Neural progenitor cell (in vitro differentiated cells): ENCODE results near the gene UTP11. TPM values are rescaled to one million over a fixed set of nuclear protein-coding genes. Genes with fewer than 3 reads are reported as not detected.

Experiments
- DNase-seq: peaks from one replicate; pipeline ENCODE4 v3.0.0-alpha.2; 2016; ENCODE audit warnings: low spot score
- H2AFZ ChIP-seq: fragments of 200-600 bp; sonication (generic); replicated peaks from 2 replicates; pipeline ENCODE4 v1.6.1; 2016; ENCODE audit warnings: antibody characterized with exemption
- H3F3A ChIP-seq: fragments of 200-600 bp; sonication (generic); 2 replicates; pipeline ENCODE4 v1.6.1; 2016; ENCODE audit warnings: antibody characterized with exemption, low read depth
- H3K27ac ChIP-seq: fragments of 200-600 bp; sonication (generic); 2 replicates; pipeline ENCODE4 v1.5.1; 2016; ENCODE audit warnings: mild to moderate bottlenecking
- H3K27me3 ChIP-seq: fragments of 200-600 bp; sonication (generic); 2 replicates; pipeline ENCODE4 v1.6.1; 2016; ENCODE audit warnings: mild to moderate bottlenecking, moderate library complexity
- H3K36me3 ChIP-seq: fragments of 200-600 bp; sonication (generic); 2 replicates; pipeline ENCODE4 v1.5.1; 2016
- H3K4me1 ChIP-seq: fragments of 200-600 bp; sonication (generic); 2 replicates; pipeline ENCODE4 v1.6.1; 2016; ENCODE audit warnings: mixed run types
- H3K4me2 ChIP-seq: fragments of 200-600 bp; sonication (generic); 2 replicates; pipeline ENCODE4 v1.6.1; 2016
- H3K4me3 ChIP-seq: fragments of 200-600 bp; sonication (generic); 2 replicates; pipeline ENCODE4 v1.5.1; 2016
- H3K79me2 ChIP-seq: fragments of 200-600 bp; sonication (generic); 2 replicates; pipeline ENCODE4 v1.6.1; 2016; ENCODE audit warnings: low read depth
- H3K9ac ChIP-seq: fragments of 200-600 bp; sonication (generic); 2 replicates; pipeline ENCODE4 v1.6.1; 2016
- H3K9me3 ChIP-seq: fragments of 200-600 bp; sonication (generic); 2 replicates; pipeline ENCODE4 v1.5.1; 2016; ENCODE audit warnings: low read depth
- H4K20me1 ChIP-seq: fragments of 200-600 bp; sonication (generic); 2 replicates; pipeline ENCODE4 v1.6.1; 2016; ENCODE audit warnings: low read depth
- H3K27ac Mint-ChIP-seq: 3 replicates; pipeline ENCODE4 v1.8.0; 2021; ENCODE audit warnings: mixed read lengths
- H3K27me3 Mint-ChIP-seq: 2 replicates; pipeline ENCODE4 v1.8.0; 2022; ENCODE audit warnings: low read depth, mild to moderate bottlenecking, inconsistent platforms, moderate library complexity, mixed read lengths; ENCODE audit not compliant: insufficient read depth
- H3K36me3 Mint-ChIP-seq: 3 replicates; pipeline ENCODE4 v1.8.0; 2021; ENCODE audit warnings: mixed read lengths
- H3K4me1 Mint-ChIP-seq: 3 replicates; pipeline ENCODE4 v1.8.0; 2021; ENCODE audit warnings: mixed read lengths
- H3K4me3 Mint-ChIP-seq: 3 replicates; pipeline ENCODE4 v1.8.0; 2021; ENCODE audit warnings: mild to moderate bottlenecking, moderate library complexity, mixed read lengths
- H3K9me3 Mint-ChIP-seq: 3 replicates; pipeline ENCODE4 v1.8.0; 2020; ENCODE audit warnings: mixed read lengths
- EZH2 ChIP-seq: fragments of 200-600 bp; sonication (generic); IDR thresholded peaks from 2 replicates; pipeline ENCODE4 v1.6.1; 2017; ENCODE audit warnings: antibody characterized with exemption, mild to moderate bottlenecking, moderate library complexity
- EZH2phosphoT487 ChIP-seq: fragments of 200-600 bp; sonication (generic); IDR thresholded peaks from 2 replicates; pipeline ENCODE4 v1.6.1; 2017; ENCODE audit warnings: antibody characterized with exemption
- total RNA-seq: library from RNA; depleted of rRNA; stranded (reverse); fragments of >200 nt; gene quantifications from 2 replicates; pipeline ENCODE4 v1.2.3, GENCODE V29; 2015; ENCODE audit warnings: low replicate concordance
- TF ChIP-seq, protein P1 (sequence below): fragments of 200-600 bp; sonication (generic); IDR thresholded peaks from 2 replicates; pipeline ENCODE4 v1.5.1; 2017; ENCODE audit warnings: antibody characterized with exemption, mild to moderate bottlenecking

The UTP11 gene
- total RNA-seq, 1 donor from 2014 or later = 86.0 TPM

DNA sequence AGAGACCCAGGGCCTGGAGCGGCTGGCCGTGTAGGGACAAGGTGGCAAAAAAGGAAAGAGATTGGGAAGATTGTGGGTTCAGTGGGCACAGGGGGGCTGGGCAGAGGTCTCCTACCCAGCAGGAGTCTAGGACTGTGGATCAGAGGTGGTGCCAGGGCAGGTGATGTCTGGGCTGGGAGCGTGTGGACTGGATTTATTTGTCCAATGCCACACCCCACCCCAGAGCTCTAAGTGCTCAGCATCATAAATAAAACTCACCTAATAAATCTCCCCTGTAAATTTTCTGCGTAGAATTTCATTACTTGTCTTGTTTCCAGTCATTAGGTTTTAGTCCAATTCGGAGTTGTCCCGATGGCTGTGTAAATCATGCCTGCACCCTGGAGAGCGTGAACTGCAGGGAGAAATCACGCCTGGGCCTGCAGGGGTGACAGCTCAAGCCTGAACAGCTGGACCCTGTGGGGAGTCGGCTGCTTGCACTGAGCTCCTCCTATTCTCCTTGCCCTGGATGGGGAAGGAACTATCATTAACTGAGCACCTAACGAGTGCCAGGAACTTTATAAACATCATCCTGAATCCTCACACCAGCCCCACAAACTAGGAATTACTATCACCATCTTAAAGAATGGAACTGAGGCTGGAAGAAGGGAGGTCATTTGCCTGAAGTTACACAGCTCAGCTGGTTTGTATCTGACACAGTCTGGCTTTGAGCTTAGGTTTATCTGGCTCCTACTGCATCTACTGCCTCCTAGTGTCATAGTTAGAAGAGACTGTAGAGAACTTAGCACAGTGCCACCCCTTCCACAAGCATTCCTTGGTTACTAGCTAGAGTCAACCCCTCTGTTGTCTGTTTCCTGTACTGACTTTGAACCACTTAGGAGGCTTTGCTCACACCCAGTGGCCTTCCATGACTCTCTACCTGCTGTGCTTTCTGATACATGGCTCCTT is 59.0 kb downstream of the UTP11 start:
- Histone ChIP-seq H3F3A (peaks cover 11% of the 10 kb centered on the region), H3K27me3 (no peaks in the 10 kb centered on the region), H3K79me2 (peaks cover 8% of the 10 kb centered on the region), H3K4me3 (no peak overlapping the region), H3K4me2 (no peak overlapping the region), H3K9me3 (no peaks in the 10 kb centered on the region), H3K27ac (no peak overlapping the region), H2AFZ (no peak overlapping the region), H3K36me3 (no peaks in the 10 kb centered on the region), H3K4me1 (peaks cover 30% of the 10 kb centered on the region), H3K9ac (no peak overlapping the region), H4K20me1 (peaks cover 56% of the 10 kb centered on the region)
- Mint-ChIP-seq H3K9me3 (no peaks in the 10 kb centered on the region), H3K4me3 (peak overlapping the region; percentile 39), H3K4me1 (peaks cover 72% of the 10 kb centered on the region), H3K36me3 (no peaks in the 10 kb centered on the region), H3K27me3 (peaks cover 25% of the 10 kb centered on the region), H3K27ac (peak overlapping the region; percentile 19)
- no peak for DNase-seq
- TF ChIP-seq, protein P1, sequence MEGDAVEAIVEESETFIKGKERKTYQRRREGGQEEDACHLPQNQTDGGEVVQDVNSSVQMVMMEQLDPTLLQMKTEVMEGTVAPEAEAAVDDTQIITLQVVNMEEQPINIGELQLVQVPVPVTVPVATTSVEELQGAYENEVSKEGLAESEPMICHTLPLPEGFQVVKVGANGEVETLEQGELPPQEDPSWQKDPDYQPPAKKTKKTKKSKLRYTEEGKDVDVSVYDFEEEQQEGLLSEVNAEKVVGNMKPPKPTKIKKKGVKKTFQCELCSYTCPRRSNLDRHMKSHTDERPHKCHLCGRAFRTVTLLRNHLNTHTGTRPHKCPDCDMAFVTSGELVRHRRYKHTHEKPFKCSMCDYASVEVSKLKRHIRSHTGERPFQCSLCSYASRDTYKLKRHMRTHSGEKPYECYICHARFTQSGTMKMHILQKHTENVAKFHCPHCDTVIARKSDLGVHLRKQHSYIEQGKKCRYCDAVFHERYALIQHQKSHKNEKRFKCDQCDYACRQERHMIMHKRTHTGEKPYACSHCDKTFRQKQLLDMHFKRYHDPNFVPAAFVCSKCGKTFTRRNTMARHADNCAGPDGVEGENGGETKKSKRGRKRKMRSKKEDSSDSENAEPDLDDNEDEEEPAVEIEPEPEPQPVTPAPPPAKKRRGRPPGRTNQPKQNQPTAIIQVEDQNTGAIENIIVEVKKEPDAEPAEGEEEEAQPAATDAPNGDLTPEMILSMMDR = peak; percentile 45
- TF ChIP-seq EZH2 = no peak

DNA sequence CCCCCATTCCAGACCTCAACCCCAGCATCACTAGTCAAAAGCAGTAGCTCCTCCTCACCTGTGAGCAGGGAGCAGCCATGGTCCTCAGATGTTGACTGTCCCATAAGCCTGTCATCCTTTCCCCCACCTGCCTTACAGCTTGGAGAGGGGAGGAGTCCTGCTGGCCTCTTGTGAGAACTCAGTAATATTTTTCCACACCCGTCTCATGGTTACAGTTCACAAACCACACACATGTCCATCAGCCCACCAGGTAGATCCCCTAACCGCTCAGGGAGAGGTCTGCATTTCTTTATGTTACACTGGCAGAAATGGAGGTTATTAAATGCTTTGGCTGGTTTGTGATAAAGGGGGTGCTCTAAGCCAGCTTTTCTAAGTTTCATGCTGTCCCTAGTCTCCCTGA is 60.3 kb downstream of the UTP11 start:
- no peak overlapping the region for H3K4me3 Mint-ChIP-seq
- Histone ChIP-seq H3K4me3 (no peak overlapping the region), H3K79me2 (peaks cover under 1% of the 10 kb centered on the region), H2AFZ (no peak overlapping the region), H3F3A (peaks cover 11% of the 10 kb centered on the region), H3K4me1 (peaks cover 30% of the 10 kb centered on the region), H3K9me3 (no peaks in the 10 kb centered on the region), H3K4me2 (peak overlapping the region; percentile 65), H4K20me1 (peaks cover 61% of the 10 kb centered on the region), H3K9ac (no peak overlapping the region), H3K27ac (no peak overlapping the region), H3K27me3 (no peaks in the 10 kb centered on the region), H3K36me3 (no peaks in the 10 kb centered on the region)
- H3K27me3 Mint-ChIP-seq = peaks cover 24% of the 10 kb centered on the region
- DNase-seq = no peak
- no peaks in the 10 kb centered on the region for H3K9me3 Mint-ChIP-seq
- TF ChIP-seq, protein P1 = no peak
- no peak for TF ChIP-seq EZH2
- no peak for TF ChIP-seq EZH2phosphoT487
- H3K27ac Mint-ChIP-seq = peak overlapping the region; percentile 98
- H3K36me3 Mint-ChIP-seq = no peaks in the 10 kb centered on the region
- peaks cover 65% of the 10 kb centered on the region for H3K4me1 Mint-ChIP-seq

DNA sequence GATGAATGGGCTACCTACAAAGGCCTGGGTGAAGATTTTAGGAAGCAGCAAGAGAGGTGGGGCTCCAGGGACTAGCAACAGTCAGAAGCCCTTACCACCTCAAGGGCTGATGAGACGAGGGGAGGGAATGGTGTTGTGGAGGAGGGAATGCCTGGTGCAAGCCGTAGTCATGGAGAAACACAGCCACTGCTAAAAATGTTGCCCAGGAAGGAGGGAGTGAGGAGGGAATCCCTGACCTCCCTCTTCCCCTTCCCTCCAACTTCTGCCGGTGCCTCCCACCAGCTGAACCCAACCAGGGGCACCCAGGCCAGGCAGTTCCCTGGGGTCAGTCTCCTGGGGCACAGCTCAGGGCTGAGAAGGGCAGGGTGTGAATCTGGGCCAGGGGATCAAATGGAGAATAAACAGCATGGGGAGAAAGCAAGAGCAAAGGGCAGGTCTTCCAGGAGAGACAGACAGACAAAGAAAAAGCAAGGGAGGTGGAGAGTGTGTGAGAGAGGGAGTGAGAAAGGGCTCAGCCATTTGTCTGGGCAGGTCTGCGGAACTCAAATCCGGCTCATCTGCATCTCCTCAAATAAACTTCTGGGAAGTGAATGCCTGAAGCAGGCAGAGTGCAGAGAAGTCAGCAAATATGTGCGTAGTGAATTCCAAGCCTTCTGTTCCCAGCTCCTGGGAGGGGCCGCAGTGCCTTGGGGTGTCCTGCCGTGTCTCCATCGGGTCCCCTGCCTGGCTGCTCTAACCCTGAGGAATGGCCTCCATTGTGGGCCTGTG is 61.2 kb downstream of the UTP11 start:
- H3K27me3 Mint-ChIP-seq = peaks cover 22% of the 10 kb centered on the region
- H3K27me3 ChIP-seq = no peaks in the 10 kb centered on the region
- H3F3A ChIP-seq = peaks cover 11% of the 10 kb centered on the region
- H3K4me1 ChIP-seq = peaks cover 27% of the 10 kb centered on the region
- no peaks in the 10 kb centered on the region for H3K9me3 ChIP-seq
- H3K36me3 ChIP-seq = no peaks in the 10 kb centered on the region
- H3K9me3 Mint-ChIP-seq = no peaks in the 10 kb centered on the region
- no peak overlapping the region for H3K9ac ChIP-seq
- peak overlapping the region; percentile 98 for H3K27ac Mint-ChIP-seq
- no peak overlapping the region for H3K27ac ChIP-seq
- no peak for TF ChIP-seq EZH2
- no peak for TF ChIP-seq EZH2phosphoT487
- TF ChIP-seq, protein P1 = no peak
- no peaks in the 10 kb centered on the region for H3K36me3 Mint-ChIP-seq
- H4K20me1 ChIP-seq = peaks cover 64% of the 10 kb centered on the region
- no peak overlapping the region for H3K4me3 ChIP-seq
- H3K4me2 ChIP-seq = peak overlapping the region; percentile 65
- H3K4me1 Mint-ChIP-seq = peaks cover 58% of the 10 kb centered on the region
- H3K4me3 Mint-ChIP-seq = peak overlapping the region; percentile 76
- DNase-seq = no peak
- no peak overlapping the region for H2AFZ ChIP-seq
- H3K79me2 ChIP-seq = no peaks in the 10 kb centered on the region
